Common myeloid progenitor, CD34-positive (primary cell): Measurements from ENCODE around the gene CASP4.

ENCODE experiments used
- CTCF ChIA-PET: fragments of 350-600 bp; sonication (Branson Sonifier 250); formaldehyde crosslinking; loops from one replicate; lab custom pipeline; 2021; ENCODE audit warnings: antibody characterized with exemption; lab: Charles Lee
- POLR2A ChIA-PET: fragments of 350-600 bp; sonication (Branson Sonifier 250); formaldehyde crosslinking; loops from one replicate; lab custom pipeline; 2021; ENCODE audit warnings: antibody characterized with exemption; lab: Charles Lee
- DNase-seq, 3 donors: peaks; one replicate each; pipeline versions ENCODE4 v3.0.0 to v3.0.0-alpha.2; 2013
- H3K27ac ChIP-seq, 2 experiments: 1 replicate in 1 of 2; 2 replicates in 1 of 2; pipeline ENCODE4 v1.7.0; 2013; ENCODE audit warnings: inconsistent platforms in 2 of 2, low read length in 2 of 2, mild to moderate bottlenecking in 2 of 2, low read depth in 1 of 2, moderate library complexity in 1 of 2; ENCODE audit not compliant: severe bottlenecking in 2 of 2, insufficient read depth in 1 of 2, poor library complexity in 1 of 2
- H3K27me3 ChIP-seq, 5 experiments: replicated peaks in 2 of 5; 1 replicate in 3 of 5; 2 replicates in 2 of 5; pipeline versions ENCODE4 v1.6.1 to v1.7.0; 2013; ENCODE audit warnings: low read length in 4 of 5, mild to moderate bottlenecking in 2 of 5, moderate library complexity in 2 of 5, inconsistent platforms in 1 of 5; ENCODE audit not compliant: insufficient read depth in 5 of 5, control insufficient read depth in 4 of 5
- H3K36me3 ChIP-seq, 4 experiments: 1 replicate in 2 of 4; 2 replicates in 2 of 4; pipeline versions ENCODE4 v1.6.1 to v1.7.0; 2013; ENCODE audit warnings: low read length in 3 of 4, control low read depth in 1 of 4, mild to moderate bottlenecking in 1 of 4; ENCODE audit not compliant: control insufficient read depth in 4 of 4, insufficient read depth in 4 of 4
- H3K4me1 ChIP-seq, 4 experiments: 1 replicate in 3 of 4; 2 replicates in 1 of 4; pipeline versions ENCODE4 v1.6.1 to v1.7.1; 2013; ENCODE audit warnings: low read length in 3 of 4, mild to moderate bottlenecking in 3 of 4, control low read depth in 1 of 4, inconsistent platforms in 1 of 4, moderate library complexity in 1 of 4; ENCODE audit not compliant: control insufficient read depth in 4 of 4, insufficient read depth in 4 of 4; ENCODE audit errors: control extremely low read depth in 1 of 4
- H3K4me3 ChIP-seq, 7 experiments: 1 replicate in 4 of 7; 2 replicates in 3 of 7; pipeline versions ENCODE4 v1.5.1 to v1.7.0; 2013; ENCODE audit warnings: mild to moderate bottlenecking in 7 of 7, low read length in 6 of 7, moderate library complexity in 6 of 7, inconsistent platforms in 2 of 7, low read depth in 2 of 7, control low read depth in 1 of 7; ENCODE audit not compliant: insufficient read depth in 4 of 7, control insufficient read depth in 1 of 7; ENCODE audit errors: extremely low read depth in 1 of 7
- H3K9me3 ChIP-seq, 5 experiments: 1 replicate in 4 of 5; 2 replicates in 1 of 5; pipeline versions ENCODE4 v1.6.1 to v1.7.1; 2013; ENCODE audit warnings: low read length in 4 of 5, mild to moderate bottlenecking in 2 of 5, inconsistent platforms in 1 of 5, low read depth in 1 of 5, moderate library complexity in 1 of 5; ENCODE audit not compliant: control insufficient read depth in 4 of 5, insufficient read depth in 2 of 5; ENCODE audit errors: control extremely low read depth in 1 of 5
- WGBS: methylation state at CpG from one replicate; pipeline ENCODE4 v1.1.5; 2013; ENCODE audit not compliant: insufficient coverage; 5-methylcytosine and 5-hydroxymethylcytosine counted together

Gene CASP4

GRCh38 chr11:104917271-104918112 lies 50.9 kb downstream of the CASP4 start:
- 0% methylated on average over 1 of the region's 4 CpGs for WGBS
- peaks cover 0 to 9% (median 7%) of the 10 kb centered on the region in 4 experiments for H3K4me1 ChIP-seq
- no peaks in the 10 kb centered on the region for H3K27me3 ChIP-seq
- H3K27ac ChIP-seq = peak overlapping the region; percentile 12 to 70
- no peak for DNase-seq
- peak overlapping the region in 5 of 7 experiments; percentile 59 to 82 (median 59) for H3K4me3 ChIP-seq
- ChIA-PET POLR2A (no interaction called here), CTCF (interaction anchor here (0.6 kb wide), 1 partner anchor 161 kb away, joined by 3 read pairs; no protein-coding TSS in a partner anchor)
- no peaks in the 10 kb centered on the region for H3K36me3 ChIP-seq
- H3K9me3 ChIP-seq = no peaks in the 10 kb centered on the region

- no peaks in the 10 kb centered on the region for H3K36me3 ChIP-seq
- H3K27me3 ChIP-seq = no peaks in the 10 kb centered on the region
- POLR2A ChIA-PET = no interaction called here
- H3K9me3 ChIP-seq = no peaks in the 10 kb centered on the region
- H3K27ac ChIP-seq = no peak overlapping the region
- no peak overlapping the region for H3K4me3 ChIP-seq
- no peak for DNase-seq
- H3K4me1 ChIP-seq = peaks cover 0 to 9% (median 7%) of the 10 kb centered on the region in 4 experiments
- CTCF ChIA-PET = interaction anchor here (0.6 to 1.5 kb wide), 3 partner anchors 31 to 216 kb away, joined by 3 to 4 read pairs (median 3); no protein-coding TSS in a partner anchor
Measured at GRCh38 chr11:104916442-104916841, 51.9 kb downstream of the CASP4 start.

DNA sequence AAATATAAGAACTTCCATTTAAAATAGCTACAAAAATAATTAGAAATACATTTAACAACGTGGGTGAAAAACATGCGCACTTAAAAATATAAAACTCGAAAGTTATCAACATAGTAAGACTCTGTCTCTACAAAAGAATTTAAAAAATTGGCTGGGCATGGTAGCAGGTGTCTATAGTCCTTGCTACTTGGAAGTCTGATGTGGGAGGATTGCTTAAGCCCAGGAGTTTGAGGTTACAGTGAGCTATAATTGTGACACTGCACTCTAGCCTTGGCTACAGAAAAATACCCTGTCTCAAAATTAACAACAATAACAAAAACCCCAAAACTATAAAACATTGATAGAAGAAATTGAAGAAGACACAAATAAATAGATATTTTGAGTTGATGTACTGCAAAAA lies 56.3 kb downstream of the CASP4 start:
- Histone ChIP-seq H3K9me3 (no peaks in the 10 kb centered on the region), H3K4me3 (no peak overlapping the region), H3K27ac (no peak overlapping the region), H3K27me3 (no peaks in the 10 kb centered on the region), H3K36me3 (no peaks in the 10 kb centered on the region), H3K4me1 (peaks cover 0 to under 1% (median 0%) of the 10 kb centered on the region in 4 experiments)
- CTCF ChIA-PET = no interaction called here
- no peak for DNase-seq
- no CpG with 5 or more reads among the region's 3 CpGs for WGBS
- POLR2A ChIA-PET = interaction anchor here (0.6 kb wide), 1 partner anchor 45 kb away, joined by 3 read pairs; no protein-coding TSS in a partner anchor

DNA sequence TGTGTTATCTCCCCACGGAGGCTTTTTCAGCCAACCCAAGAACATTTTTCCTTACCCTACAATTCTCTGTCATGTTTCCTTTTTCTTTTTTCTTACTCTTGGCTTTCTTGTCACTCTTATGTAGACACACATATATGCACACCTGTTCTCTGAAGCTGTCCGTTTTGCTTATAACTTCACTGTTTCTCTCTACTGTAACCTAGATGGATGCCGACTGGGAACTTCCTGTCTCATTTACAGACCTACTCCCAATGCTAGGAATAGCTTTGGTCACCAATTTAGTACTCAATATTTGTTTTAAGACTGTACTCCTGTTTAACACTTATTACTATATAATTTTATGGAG lies 60.2 kb downstream of the CASP4 start:
- 96% methylated on average over 3 of the region's 3 CpGs for WGBS
- ChIA-PET POLR2A (no interaction called here), CTCF (no interaction called here)

GRCh38 chr11:104907521-104908185 lies 60.7 kb downstream of the CASP4 start:
- 80% methylated on average over 6 of the region's 7 CpGs for whole genome bisulfite sequencing
- H3K27ac ChIP-seq = no peak overlapping the region
- no peak for DNase-seq
- no peaks in the 10 kb centered on the region for H3K9me3 ChIP-seq
- CTCF ChIA-PET = interaction anchor here (0.9 kb wide), 1 partner anchor 15 kb away, joined by 3 read pairs; no protein-coding TSS in a partner anchor
- no peak overlapping the region for H3K4me3 ChIP-seq
- H3K4me1 ChIP-seq = no peaks in the 10 kb centered on the region
- no peaks in the 10 kb centered on the region for H3K27me3 ChIP-seq
- POLR2A ChIA-PET = no interaction called here
- H3K36me3 ChIP-seq = no peaks in the 10 kb centered on the region

More for the DNA sequence above, 60.2 kb downstream of the CASP4 start:
- Histone ChIP-seq H3K9me3 (no peaks in the 10 kb centered on the region), H3K27ac (no peak overlapping the region), H3K27me3 (no peaks in the 10 kb centered on the region), H3K4me3 (no peak overlapping the region), H3K36me3 (no peaks in the 10 kb centered on the region), H3K4me1 (no peaks in the 10 kb centered on the region)
- no peak for DNase-seq

- CTCF ChIA-PET = no interaction called here
- H3K27me3 ChIP-seq = no peaks in the 10 kb centered on the region
Measured at GRCh38 chr11:104905271-104905670, 63.1 kb downstream of the CASP4 start.

DNA sequence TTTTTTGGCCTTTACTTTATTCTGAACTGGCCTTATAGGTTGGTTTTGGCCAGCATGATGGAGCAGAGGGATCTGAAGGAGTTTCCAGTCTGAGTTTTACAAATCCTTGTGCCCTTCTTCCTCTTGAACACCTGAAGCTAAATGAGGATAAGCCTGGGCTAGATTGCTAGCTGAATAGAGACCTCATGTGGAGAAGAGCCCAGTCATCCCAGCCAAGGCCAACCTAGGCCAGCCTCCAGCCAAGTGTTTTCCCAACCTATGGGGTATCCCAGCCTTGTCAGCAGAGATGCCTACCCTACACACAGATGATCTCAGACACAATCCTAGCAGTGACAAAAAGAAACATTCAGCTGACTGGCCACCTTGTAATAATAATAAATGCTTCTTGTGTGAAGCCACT lies 69.1 kb downstream of the CASP4 start:
- Histone ChIP-seq H3K4me3 (no peak overlapping the region), H3K27ac (no peak overlapping the region), H3K4me1 (peaks cover 0 to 17% (median 8%) of the 10 kb centered on the region in 4 experiments), H3K27me3 (no peaks in the 10 kb centered on the region), H3K36me3 (no peaks in the 10 kb centered on the region), H3K9me3 (no peaks in the 10 kb centered on the region)
- ChIA-PET POLR2A (no interaction called here), CTCF (no interaction called here)
- no peak for DNase-seq

More at GRCh38 chr11:104905271-104905670, 63.1 kb downstream of the CASP4 start:
- no peak for DNase-seq
- Histone ChIP-seq H3K4me1 (no peaks in the 10 kb centered on the region), H3K36me3 (no peaks in the 10 kb centered on the region), H3K4me3 (no peak overlapping the region), H3K9me3 (no peaks in the 10 kb centered on the region), H3K27ac (no peak overlapping the region)
- WGBS = 100% methylated on average over 2 of the region's 4 CpGs
- POLR2A ChIA-PET = no interaction called here
